Activated CD4-positive, alpha-beta T cell treated with anti-CD3 and anti-CD28 coated beads, Interleukin-2, amount 50 U/mL, for 1 hour (primary cell): ENCODE results near the gene ARF3.
"Not testable (repeated sequence)": the region's sequence is repeated elsewhere in the genome, so short reads cannot be mapped to it uniquely, and the experiment has no call there.

Experiments
- DNase-seq: peaks from one replicate; pipeline ENCODE4 v3.0.0-alpha.2; 2020

ARF3 gene

DNA sequence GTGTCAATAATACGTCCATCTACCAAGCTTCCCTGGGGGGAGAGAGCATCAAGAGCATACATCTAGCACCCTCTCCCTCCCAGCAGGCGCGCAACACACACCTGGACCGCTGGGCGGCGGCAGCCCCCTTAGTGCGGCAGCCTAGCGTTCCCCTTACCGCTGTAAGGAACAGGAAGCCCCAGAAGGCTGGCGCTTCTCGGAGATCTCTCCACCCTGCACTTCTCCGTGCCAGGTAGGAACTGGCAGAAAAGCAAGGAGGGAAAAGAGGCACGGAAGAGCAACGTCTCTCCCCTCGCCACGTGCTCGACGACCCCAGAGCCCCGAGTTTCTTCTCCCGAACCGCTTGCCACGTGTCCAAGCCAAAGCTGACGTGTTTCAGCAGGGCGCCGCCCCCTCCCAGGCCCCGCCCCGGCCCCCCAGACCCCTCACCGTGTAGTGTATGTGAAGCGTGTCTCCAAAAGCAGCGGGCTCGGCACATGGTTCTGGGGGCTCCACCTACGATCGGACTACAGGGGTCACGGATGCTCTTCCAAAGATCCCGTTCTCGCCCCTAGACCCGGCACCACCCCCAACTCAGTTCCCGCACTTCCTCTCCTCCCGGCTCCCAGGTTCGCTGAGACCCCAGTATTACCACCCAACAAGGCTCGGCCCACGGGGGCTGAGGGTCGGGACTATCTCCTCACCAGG, 32.5 kb downstream of the ARF3 start:
- peak; percentile 76 for DNase-seq

DNA sequence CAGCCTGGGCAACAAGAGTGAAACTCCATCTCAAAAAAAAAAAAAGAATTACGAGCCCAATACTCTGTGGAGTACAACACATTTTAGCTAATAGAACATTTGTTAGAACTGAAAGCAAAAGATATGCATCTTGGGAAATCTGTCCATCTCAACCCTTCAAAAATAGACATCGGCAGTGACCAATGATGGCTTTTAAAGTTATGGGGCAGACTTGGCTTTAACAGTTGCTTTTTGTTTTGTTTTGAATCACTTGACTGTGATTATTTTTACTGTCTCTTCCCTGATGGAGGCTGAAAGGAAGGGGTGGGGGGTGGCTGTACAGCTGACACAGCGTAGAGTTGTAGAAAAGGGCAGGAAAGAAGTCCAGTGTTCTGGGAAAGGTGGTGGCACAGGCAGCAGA, 34.2 kb downstream of the ARF3 start:
- no peak for DNase-seq

DNA sequence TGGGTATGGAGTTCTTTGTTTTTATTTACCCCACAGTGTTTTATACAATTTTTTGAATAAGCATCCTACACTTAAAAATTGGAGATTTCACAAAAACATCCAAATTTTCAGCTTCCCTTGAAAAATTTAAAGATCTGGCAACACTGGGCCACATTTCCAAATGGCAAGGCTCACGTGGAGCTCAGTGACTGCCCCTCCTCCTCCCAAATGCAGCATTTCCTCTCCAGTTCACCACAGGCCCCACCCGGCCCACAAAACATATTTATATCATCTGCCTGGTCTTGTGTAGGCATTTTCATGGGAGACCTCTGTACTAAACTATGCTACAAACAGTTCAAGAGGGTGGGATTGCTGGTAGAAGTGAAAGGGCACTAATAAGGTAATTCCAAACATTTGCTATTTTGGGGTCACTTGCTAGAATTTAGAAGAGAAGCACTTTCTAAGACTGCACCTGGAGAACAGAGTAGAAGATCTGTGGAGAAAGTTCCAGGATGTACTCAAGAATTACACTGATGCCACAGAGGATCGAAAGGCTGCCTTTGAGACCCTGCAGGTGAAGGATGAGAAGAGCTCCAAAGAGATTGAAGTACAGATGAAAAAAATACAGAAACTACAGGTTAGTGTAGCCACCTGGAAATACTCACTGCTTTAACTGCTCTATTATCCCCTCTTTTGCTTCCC, 39.3 kb downstream of the ARF3 start:
- peak; percentile 43 for DNase-seq

DNA sequence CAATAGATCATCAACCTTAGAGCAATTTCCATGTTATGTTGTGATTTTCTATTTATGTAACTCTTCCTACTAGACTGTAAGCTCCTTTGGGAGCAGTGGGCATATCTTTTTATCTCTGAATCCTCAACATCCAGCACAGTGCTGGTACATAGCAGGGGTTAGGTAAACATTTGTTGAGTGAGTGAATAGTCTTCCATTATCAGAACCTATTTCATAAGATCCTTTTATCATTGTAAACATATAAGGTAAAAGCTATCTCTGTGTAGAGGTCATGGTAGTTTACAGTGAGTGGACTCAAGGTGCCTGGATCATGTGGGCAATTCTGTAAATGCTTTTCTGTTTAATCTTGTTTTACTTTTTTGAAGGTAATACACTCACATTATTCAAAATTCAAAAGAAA, 47.1 kb downstream of the ARF3 start:
- no peak for DNase-seq

DNA sequence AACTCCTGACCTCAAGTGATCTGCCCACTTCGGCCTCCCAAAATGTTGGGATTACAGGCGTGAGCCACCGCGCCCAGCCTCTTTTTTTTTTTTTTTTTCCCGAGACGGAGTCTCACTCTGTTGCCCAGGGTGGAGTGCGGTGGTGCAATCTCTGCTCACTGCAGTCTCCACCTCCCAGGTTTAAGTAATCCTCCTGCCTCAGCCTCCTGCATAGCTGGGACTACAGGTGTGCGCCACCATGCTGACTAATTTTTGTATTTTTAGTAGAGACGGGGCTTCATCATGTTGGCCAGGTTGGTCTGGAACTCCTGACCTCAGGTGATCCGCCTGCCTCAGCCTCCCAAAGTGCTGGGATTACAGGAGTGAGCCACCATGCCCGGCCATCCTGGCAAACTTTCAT, 47.6 kb downstream of the ARF3 start:
- not testable (repeated sequence) for DNase-seq

DNA sequence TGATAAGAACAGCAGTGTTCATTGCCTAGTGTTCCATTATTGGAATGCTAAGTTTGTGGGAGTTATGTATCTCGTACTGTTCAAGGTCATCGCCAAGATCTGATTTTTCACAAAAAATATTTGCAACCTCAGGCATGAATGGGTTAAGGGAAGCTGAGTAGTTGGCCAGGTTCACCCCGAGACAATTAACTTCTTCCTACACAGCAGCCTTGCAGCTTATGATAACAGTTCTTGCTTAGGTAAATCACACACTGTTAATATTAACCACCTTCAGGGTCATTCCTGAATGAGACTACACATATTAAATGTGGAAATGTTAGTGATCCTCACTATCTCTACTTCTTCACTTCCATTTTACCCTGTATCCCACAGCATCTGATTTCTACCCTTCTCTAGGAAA, 50.0 kb downstream of the ARF3 start:
- no peak for DNase-seq

DNA sequence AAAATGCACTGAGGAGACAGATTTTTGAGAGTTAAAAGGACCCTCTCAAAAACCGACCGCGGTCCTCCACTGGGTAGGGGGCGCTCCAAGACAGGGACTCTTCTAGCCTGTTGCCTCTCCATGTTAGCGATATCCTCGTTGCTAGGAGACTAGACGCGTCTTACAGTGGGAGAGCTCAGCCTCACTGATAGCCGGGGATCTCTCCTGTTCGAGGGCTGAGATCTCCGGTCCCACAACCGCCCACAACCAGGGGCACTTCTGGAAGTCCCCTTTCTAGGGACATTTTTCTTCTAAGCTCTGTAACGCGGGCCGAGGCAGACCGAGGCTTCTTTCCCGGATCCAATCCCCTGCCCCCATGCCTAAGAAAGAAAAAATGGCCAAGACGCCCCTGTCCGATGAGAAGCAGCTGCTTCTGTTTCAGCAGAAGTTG, 53.3 kb downstream of the ARF3 start:
- peak; percentile 86 for DNase-seq

DNA sequence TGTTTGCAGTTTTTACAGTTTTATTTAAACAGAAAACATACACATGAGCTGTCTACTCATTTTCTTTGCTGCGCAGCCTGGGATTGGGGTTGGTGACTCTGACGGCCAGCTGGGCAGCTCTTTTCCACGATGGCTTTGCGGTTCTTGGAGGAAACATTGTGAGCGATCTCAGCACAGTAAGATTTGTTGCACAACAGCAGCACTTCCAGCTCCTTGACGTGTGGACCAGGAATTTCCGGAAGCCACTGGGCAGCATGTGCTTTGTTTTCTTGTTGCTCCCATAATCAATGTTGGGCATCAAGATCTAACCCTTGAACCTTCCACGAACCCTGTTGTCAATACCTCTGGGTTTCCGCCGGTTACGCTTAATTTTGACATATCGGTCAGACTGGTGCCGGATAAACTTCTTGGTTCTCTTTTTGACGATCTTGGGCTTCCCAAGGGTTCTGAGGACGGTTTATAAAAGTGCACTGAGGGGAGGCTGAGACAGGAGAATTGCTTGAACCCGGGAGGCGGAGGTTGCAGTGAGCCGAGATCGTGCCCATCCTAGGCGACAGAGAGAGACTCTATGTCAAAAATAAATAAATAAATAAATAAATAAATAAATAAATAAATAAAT, 53.8 kb downstream of the ARF3 start:
- DNase-seq: no peak

DNA sequence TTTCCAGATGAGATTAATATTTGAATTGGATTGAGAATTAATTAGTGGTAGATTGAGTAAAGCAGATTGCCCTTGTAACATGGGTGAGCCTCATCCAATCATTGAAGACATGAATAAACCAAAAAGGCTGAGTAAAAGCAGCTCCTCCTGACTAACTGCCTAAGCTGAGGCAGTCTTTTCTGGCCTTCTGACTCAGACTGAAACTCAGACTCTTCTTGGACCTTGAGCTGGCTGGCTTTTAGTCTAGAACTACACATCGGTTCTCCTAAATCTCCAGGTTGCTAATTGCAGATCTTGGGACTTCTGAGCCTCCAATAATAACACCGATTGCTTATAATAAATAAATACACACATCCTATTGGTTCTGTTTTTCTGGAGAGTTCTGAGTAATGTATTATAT, 56.0 kb downstream of the ARF3 start:
- DNase-seq: no peak

DNA sequence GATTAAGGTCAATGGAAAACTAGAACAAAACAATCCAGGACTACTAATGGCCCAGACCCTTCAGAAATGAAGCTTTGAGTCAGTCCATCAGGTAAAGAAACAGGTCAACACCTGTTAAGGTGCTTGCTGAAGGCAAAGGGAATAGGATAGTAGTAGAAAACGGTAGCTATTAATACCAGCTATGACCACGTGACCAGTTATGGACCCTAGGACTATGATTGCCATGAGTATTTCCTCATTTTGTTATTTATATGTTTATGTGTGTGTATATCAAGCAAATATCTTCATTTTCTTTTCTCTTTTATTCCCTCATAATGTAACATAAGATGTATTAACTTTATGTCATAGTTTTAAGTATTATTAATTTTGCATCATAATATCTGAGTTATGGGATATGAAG, 57.6 kb downstream of the ARF3 start:
- DNase-seq: no peak

DNA sequence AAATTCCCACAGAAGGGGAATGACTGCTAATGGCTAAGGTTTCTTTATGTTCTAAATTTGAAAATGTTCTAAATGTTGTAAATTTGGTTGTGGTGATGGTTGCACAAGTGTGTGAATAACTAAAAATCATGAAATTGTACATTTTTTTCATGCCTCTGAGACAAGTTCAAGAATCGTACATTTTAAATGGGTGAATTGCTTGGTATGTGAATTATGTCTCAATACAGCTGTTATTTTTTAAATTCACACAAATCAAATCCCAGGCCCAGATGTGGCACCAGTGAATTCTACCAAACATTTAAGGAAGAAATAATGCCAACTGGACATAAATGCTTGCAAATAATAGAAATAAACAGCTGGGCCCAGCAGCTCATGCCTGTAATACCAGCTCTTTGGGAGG, 63.0 kb downstream of the ARF3 start:
- no peak for DNase-seq

DNA sequence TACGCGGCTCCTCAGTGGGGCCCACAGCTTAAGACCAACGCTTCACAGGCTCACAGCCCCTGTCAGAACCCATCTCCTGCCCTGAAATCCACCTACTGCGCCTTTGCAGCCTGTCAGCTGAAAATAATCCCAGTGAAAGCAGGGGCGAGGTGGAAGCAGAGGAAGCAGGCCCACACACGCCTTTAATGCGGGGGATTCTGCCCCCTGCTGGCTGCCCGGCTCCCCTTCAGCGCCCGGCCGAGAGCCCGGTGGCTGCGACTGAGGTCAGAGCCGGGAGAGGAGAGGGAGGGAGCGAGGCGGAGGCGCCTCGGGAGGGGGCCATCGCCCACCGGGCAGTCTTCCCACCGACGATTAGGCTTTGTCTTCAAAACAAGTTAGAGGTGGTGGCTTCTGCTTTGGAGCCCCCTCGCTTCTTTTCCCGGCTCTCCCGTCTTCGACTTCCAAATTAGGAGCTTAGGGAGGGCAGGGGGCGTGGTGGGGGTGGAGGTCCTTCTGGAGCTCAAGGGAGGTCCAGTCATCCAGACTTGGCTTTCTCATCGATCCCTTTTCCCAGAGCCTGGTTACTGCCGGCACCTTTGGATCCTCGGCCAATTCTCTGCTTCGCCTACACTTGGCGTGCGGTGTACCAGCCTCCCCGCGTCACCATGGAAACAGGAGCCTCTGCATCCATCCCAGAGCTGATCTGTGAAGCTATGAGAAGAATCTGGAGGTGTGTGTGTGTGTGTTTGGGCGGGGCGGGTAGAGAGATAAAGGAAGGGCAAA, 66.4 kb downstream of the ARF3 start:
- peak; percentile 72 for DNase-seq

DNA sequence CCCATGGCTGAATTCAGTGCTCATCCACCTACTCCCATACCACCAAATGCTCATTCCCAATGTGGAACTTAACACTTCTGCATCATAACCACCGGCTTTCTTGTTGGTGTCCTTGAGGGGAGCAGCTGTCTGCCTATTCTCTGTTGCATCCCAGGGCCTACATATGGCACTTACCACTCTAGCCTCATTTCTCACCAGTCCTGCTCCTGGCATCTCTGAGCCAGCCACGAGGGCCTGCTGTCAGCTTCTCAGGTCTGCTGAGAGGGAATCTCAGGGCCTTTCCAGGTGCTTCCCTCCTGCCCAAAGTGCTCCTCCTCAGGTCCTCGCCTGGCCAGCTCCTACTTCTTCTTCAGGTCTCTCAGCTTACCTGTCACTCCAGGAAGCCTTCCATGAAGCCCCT, 67.6 kb downstream of the ARF3 start:
- no peak for DNase-seq
